Spleen (tissue), 7 donors: Measurements from ENCODE around the gene TMEM38B.

Source experiments
- POLR2A ChIP-seq, 3 donors: fragments of 450-650 bp; IDR thresholded peaks; one replicate each; pipeline ENCODE4 v1.5.1; 2017; ENCODE audit warnings: antibody characterized with exemption in 3 of 3, mild to moderate bottlenecking in 1 of 3
- POLR2AphosphoS5 ChIP-seq, 3 donors: sonication (generic); formaldehyde crosslinking; IDR thresholded peaks; one replicate each; pipeline ENCODE4 v1.5.1; 2017; ENCODE audit warnings: antibody characterized with exemption in 3 of 3
- TF ChIP-seq, protein P1 (sequence below), 11 experiments: fragments of 200-600 bp in 7 of 11; fragments of 450-650 bp in 4 of 11; sonication (generic) in 4 of 11; IDR thresholded peaks in 8 of 11; conservative IDR thresholded peaks in 3 of 11; 1 replicate in 7 of 11; 2 replicates in 4 of 11; pipeline versions ENCODE4 v1.4.0 to v1.8.0; 2016 to 2021; ENCODE audit warnings: antibody characterized with exemption in 11 of 11, inconsistent platforms in 4 of 11, mild to moderate bottlenecking in 1 of 11
- donor health status: DM: no; HTN: no; CAD: no; lungs with moderate emphysema.
- donor health status: DM: no; HTN: no; CAD: no.
- donor health status: DM: no; HTN: no; CAD: no.

DNA sequence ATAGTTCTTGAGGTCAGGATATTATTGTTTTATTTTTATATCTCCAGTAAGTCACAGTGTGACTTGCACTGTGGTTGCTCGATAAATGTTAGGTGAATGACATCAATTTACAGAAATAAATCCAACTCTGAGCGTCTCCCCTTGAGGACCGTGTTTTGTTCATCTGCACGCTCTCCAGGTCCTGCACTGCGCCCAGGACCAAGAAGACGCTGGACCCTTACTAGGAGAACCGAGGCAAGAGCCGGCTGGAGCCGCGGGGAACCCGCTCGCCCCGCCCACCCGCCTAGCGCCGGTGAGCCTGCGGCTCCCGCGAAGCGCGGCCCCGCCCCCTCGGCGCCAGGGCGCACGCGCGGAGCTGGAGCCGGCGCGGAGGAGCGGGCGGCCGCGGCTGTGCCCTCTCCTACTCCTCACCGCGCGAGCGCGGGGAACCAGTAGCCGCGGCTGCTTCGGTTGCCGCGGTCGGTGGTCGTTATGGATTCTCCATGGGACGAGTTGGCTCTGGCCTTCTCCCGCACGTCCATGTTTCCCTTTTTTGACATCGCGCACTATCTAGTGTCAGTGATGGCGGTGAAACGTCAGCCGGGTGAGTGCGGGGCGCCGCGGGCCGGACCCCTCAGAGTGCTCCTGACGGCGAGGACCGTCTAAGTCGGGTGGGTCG is at the start of gene TMEM38B:
- TF ChIP-seq, protein P1, sequence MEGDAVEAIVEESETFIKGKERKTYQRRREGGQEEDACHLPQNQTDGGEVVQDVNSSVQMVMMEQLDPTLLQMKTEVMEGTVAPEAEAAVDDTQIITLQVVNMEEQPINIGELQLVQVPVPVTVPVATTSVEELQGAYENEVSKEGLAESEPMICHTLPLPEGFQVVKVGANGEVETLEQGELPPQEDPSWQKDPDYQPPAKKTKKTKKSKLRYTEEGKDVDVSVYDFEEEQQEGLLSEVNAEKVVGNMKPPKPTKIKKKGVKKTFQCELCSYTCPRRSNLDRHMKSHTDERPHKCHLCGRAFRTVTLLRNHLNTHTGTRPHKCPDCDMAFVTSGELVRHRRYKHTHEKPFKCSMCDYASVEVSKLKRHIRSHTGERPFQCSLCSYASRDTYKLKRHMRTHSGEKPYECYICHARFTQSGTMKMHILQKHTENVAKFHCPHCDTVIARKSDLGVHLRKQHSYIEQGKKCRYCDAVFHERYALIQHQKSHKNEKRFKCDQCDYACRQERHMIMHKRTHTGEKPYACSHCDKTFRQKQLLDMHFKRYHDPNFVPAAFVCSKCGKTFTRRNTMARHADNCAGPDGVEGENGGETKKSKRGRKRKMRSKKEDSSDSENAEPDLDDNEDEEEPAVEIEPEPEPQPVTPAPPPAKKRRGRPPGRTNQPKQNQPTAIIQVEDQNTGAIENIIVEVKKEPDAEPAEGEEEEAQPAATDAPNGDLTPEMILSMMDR (IDR thresholded peaks at IDR 0.05 in 8 of 11, conservative IDR thresholded peaks at IDR 0.05 in 3 of 11) = no peak
- TF ChIP-seq POLR2A (IDR thresholded peaks at IDR 0.05) (peak in 1 of 3 donors; percentile 61), POLR2AphosphoS5 (IDR thresholded peaks at IDR 0.05) (peak; percentile 79 to 86 (median 80))
